K562 (cell line): ENCODE results near the gene S100A9. TPM values are rescaled to one million over a fixed set of nuclear protein-coding genes. Genes with fewer than 3 reads are reported as not detected.

ENCODE experiments used
- ILF3 ChIP-seq: fragments of 450-650 bp; IDR thresholded peaks from 2 replicates; pipeline ENCODE4 v1.6.1; 2018; ENCODE audit warnings: antibody characterized with exemption, mild to moderate bottlenecking, moderate library complexity, borderline replicate concordance
- MAFF ChIP-seq: IDR thresholded peaks from 2 replicates; pipeline ENCODE4 v1.6.1; 2012; ENCODE audit warnings: low read length, improper control_type of control experiment
- MAFG ChIP-seq: fragments of 450-650 bp; conservative IDR thresholded peaks from 2 replicates; pipeline ENCODE4 v1.6.1; 2016; ENCODE audit warnings: missing genetic modification characterization, missing compliant biosample characterization
- NFE2 ChIP-seq: IDR thresholded peaks from 2 replicates; pipeline ENCODE4 v1.6.1; 2014; ENCODE audit warnings: antibody characterized with exemption, low read depth
- NFE2L1 ChIP-seq: fragments of 450-650 bp; IDR thresholded peaks from 2 replicates; pipeline ENCODE4 v1.6.1; 2016; ENCODE audit warnings: missing genetic modification characterization, low read depth, mild to moderate bottlenecking, missing compliant biosample characterization, moderate library complexity, borderline replicate concordance
- SIN3A ChIP-seq, 2 experiments: fragments of 150-350 bp in 1 of 2; IDR thresholded peaks; 2 replicates each; pipeline ENCODE4 v1.6.1; 2011 to 2016; ENCODE audit warnings: borderline replicate concordance in 2 of 2, low read depth in 2 of 2, low read length in 2 of 2, mild to moderate bottlenecking in 2 of 2, moderate library complexity in 2 of 2; ENCODE audit not compliant: control insufficient read depth in 1 of 2
- ZFP36 ChIP-seq: fragments of 150-350 bp; IDR thresholded peaks from 2 replicates; pipeline ENCODE4 v1.6.1; 2018; ENCODE audit warnings: low read length, low read depth; ENCODE audit not compliant: partially characterized antibody
- polyA plus RNA-seq, 8 experiments: library from polyadenylated mRNA; depleted of rRNA in 4 of 8; stranded (reverse) in 5 of 8; unstranded in 3 of 8; fragments of >200 nt; fragmentation: Nextera tagmentation in 2 of 8; fragmentation: Illumina TruSeq in 1 of 8; extraction: Ambion mirVana in 2 of 8; extraction: Trizol in 1 of 8; gene quantifications; 2 replicates each; pipeline versions ENCODE4 v1.2.1 to v1.2.3, GENCODE V29; 2011 to 2014; ENCODE audit warnings: inconsistent platforms in 1 of 8, missing spikeins in 1 of 8
- total RNA-seq, 7 experiments: library from RNA; depleted of rRNA in 6 of 7; stranded (reverse); fragments of >200 nt in 6 of 7; fragmentation: Illumina TruSeq in 2 of 7; extraction: Trizol in 2 of 7; gene quantifications; 2 replicates each; pipeline versions ENCODE4 v1.2.1 to v1.2.3, GENCODE V29; 2011 to 2021; ENCODE audit warnings: low replicate concordance in 1 of 7
- TF ChIP-seq, protein P1 (sequence below): fragments of 200-600 bp; sonication (generic); IDR thresholded peaks from one replicate; pipeline ENCODE4 v1.6.1; 2012; ENCODE audit warnings: mild to moderate bottlenecking, low read depth, low read length, inconsistent platforms
- TF ChIP-seq, protein P2 (sequence below): fragments of 150-350 bp; IDR thresholded peaks from 2 replicates; pipeline ENCODE4 v1.6.1; 2014; ENCODE audit warnings: low read depth, mild to moderate bottlenecking, low read length, borderline replicate concordance
- TF ChIP-seq, protein P3 (sequence below): sonication (generic); formaldehyde crosslinking; IDR thresholded peaks from 2 replicates; pipeline ENCODE4 v1.8.0; 2022; ENCODE audit warnings: mild to moderate bottlenecking, low read depth, missing genetic modification reagents

The S100A9 gene
- total and polyA plus RNA-seq, 9 of the 15 experiments (the other 6 are each of a cell fraction or from before 2014, with no cell fraction given), result 0.80 TPM; not detected in 8

DNA sequence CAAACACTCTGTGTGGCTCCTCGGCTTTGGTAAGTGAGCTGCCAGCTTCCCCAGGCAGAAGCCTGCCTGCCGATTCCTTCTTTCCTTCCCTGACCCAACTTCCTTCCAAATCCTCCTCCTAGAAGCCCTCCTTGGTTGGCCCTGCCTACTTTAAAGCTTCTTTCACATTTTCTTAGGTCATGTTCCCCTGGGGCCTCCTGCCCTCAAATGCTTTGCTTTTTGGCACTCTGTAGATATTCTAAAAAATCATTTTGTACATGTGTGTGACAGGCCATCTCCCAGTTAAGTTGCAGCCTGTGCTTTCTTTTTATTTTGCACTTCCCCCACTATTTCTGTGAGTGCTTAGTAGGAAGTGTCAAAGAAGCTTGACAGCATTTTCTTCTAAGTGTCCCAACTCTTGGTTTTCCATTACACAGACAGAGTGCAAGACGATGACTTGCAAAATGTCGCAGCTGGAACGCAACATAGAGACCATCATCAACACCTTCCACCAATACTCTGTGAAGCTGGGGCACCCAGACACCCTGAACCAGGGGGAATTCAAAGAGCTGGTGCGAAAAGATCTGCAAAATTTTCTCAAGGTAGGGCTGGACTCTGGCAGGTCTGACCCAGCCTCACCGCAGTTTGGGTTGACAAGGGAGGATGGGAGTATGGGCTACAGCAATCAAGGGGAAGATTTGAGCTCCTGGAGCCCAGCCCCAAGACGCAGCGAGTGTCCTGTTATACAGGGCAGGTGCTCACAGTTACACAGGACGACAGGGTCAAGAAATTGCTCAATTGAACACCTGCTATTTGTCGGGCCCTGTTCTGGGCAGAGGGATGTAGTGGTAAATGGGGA, at the start of gene S100A9 (continued):
- TF ChIP-seq, protein P1, sequence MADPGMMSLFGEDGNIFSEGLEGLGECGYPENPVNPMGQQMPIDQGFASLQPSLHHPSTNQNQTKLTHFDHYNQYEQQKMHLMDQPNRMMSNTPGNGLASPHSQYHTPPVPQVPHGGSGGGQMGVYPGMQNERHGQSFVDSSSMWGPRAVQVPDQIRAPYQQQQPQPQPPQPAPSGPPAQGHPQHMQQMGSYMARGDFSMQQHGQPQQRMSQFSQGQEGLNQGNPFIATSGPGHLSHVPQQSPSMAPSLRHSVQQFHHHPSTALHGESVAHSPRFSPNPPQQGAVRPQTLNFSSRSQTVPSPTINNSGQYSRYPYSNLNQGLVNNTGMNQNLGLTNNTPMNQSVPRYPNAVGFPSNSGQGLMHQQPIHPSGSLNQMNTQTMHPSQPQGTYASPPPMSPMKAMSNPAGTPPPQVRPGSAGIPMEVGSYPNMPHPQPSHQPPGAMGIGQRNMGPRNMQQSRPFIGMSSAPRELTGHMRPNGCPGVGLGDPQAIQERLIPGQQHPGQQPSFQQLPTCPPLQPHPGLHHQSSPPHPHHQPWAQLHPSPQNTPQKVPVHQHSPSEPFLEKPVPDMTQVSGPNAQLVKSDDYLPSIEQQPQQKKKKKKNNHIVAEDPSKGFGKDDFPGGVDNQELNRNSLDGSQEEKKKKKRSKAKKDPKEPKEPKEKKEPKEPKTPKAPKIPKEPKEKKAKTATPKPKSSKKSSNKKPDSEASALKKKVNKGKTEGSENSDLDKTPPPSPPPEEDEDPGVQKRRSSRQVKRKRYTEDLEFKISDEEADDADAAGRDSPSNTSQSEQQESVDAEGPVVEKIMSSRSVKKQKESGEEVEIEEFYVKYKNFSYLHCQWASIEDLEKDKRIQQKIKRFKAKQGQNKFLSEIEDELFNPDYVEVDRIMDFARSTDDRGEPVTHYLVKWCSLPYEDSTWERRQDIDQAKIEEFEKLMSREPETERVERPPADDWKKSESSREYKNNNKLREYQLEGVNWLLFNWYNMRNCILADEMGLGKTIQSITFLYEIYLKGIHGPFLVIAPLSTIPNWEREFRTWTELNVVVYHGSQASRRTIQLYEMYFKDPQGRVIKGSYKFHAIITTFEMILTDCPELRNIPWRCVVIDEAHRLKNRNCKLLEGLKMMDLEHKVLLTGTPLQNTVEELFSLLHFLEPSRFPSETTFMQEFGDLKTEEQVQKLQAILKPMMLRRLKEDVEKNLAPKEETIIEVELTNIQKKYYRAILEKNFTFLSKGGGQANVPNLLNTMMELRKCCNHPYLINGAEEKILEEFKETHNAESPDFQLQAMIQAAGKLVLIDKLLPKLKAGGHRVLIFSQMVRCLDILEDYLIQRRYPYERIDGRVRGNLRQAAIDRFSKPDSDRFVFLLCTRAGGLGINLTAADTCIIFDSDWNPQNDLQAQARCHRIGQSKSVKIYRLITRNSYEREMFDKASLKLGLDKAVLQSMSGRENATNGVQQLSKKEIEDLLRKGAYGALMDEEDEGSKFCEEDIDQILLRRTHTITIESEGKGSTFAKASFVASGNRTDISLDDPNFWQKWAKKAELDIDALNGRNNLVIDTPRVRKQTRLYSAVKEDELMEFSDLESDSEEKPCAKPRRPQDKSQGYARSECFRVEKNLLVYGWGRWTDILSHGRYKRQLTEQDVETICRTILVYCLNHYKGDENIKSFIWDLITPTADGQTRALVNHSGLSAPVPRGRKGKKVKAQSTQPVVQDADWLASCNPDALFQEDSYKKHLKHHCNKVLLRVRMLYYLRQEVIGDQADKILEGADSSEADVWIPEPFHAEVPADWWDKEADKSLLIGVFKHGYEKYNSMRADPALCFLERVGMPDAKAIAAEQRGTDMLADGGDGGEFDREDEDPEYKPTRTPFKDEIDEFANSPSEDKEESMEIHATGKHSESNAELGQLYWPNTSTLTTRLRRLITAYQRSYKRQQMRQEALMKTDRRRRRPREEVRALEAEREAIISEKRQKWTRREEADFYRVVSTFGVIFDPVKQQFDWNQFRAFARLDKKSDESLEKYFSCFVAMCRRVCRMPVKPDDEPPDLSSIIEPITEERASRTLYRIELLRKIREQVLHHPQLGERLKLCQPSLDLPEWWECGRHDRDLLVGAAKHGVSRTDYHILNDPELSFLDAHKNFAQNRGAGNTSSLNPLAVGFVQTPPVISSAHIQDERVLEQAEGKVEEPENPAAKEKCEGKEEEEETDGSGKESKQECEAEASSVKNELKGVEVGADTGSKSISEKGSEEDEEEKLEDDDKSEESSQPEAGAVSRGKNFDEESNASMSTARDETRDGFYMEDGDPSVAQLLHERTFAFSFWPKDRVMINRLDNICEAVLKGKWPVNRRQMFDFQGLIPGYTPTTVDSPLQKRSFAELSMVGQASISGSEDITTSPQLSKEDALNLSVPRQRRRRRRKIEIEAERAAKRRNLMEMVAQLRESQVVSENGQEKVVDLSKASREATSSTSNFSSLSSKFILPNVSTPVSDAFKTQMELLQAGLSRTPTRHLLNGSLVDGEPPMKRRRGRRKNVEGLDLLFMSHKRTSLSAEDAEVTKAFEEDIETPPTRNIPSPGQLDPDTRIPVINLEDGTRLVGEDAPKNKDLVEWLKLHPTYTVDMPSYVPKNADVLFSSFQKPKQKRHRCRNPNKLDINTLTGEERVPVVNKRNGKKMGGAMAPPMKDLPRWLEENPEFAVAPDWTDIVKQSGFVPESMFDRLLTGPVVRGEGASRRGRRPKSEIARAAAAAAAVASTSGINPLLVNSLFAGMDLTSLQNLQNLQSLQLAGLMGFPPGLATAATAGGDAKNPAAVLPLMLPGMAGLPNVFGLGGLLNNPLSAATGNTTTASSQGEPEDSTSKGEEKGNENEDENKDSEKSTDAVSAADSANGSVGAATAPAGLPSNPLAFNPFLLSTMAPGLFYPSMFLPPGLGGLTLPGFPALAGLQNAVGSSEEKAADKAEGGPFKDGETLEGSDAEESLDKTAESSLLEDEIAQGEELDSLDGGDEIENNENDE, result no peak
- TF ChIP-seq MAFG (tag) (peak; percentile 94), ZFP36 (peak; percentile 76), SIN3A (IDR thresholded peaks at IDR 0.05; ENCODE audit: borderline replicate concordance in 2 of 2, control insufficient read depth in 1 of 2, low read depth in 2 of 2, low read length in 2 of 2) (no peak), NFE2 (peak; percentile 73), MAFF (peak; percentile 33; the same call in 1 of the 2 replicates), NFE2L1 (peak; percentile 69; the same call in 1 of the 2 replicates), ILF3 (no peak)
- TF ChIP-seq, protein P2, sequence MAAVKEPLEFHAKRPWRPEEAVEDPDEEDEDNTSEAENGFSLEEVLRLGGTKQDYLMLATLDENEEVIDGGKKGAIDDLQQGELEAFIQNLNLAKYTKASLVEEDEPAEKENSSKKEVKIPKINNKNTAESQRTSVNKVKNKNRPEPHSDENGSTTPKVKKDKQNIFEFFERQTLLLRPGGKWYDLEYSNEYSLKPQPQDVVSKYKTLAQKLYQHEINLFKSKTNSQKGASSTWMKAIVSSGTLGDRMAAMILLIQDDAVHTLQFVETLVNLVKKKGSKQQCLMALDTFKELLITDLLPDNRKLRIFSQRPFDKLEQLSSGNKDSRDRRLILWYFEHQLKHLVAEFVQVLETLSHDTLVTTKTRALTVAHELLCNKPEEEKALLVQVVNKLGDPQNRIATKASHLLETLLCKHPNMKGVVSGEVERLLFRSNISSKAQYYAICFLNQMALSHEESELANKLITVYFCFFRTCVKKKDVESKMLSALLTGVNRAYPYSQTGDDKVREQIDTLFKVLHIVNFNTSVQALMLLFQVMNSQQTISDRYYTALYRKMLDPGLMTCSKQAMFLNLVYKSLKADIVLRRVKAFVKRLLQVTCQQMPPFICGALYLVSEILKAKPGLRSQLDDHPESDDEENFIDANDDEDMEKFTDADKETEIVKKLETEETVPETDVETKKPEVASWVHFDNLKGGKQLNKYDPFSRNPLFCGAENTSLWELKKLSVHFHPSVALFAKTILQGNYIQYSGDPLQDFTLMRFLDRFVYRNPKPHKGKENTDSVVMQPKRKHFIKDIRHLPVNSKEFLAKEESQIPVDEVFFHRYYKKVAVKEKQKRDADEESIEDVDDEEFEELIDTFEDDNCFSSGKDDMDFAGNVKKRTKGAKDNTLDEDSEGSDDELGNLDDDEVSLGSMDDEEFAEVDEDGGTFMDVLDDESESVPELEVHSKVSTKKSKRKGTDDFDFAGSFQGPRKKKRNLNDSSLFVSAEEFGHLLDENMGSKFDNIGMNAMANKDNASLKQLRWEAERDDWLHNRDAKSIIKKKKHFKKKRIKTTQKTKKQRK, result no peak
- TF ChIP-seq, protein P3, sequence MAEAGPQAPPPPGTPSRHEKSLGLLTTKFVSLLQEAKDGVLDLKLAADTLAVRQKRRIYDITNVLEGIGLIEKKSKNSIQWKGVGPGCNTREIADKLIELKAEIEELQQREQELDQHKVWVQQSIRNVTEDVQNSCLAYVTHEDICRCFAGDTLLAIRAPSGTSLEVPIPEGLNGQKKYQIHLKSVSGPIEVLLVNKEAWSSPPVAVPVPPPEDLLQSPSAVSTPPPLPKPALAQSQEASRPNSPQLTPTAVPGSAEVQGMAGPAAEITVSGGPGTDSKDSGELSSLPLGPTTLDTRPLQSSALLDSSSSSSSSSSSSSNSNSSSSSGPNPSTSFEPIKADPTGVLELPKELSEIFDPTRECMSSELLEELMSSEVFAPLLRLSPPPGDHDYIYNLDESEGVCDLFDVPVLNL (CRISPR knock-in tag), result no peak
